CD4-positive, alpha-beta T cell (primary cell): ENCODE results near the gene TPSB2. TPM values are rescaled to one million over a fixed set of nuclear protein-coding genes. Genes with fewer than 3 reads are reported as not detected.
"Not testable (repeated sequence)": the region's sequence is repeated elsewhere in the genome, so short reads cannot be mapped to it uniquely, and the experiment has no call there.

Experiments
- ATAC-seq: fragments of 200-7000 bp; cut with Tn5 transposase; one replicate; pipeline ENCODE4 v1.10.0; 2022; ENCODE audit warnings: mild to moderate bottlenecking; ENCODE audit not compliant: poor library complexity
- CTCF ChIA-PET: fragments of 350-600 bp; sonication (Branson Sonifier 250); formaldehyde crosslinking; loops from one replicate; lab custom pipeline; 2021; ENCODE audit warnings: antibody characterized with exemption, inconsistent platforms; lab: Charles Lee
- POLR2A ChIA-PET: fragments of 350-600 bp; sonication (Branson Sonifier 250); formaldehyde crosslinking; loops from one replicate; lab custom pipeline; 2021; ENCODE audit warnings: antibody characterized with exemption, inconsistent platforms; lab: Charles Lee
- DNase-seq, 14 experiments: peaks; one replicate each; pipeline ENCODE4 v3.0.0-alpha.2; 2013 to 2020; ENCODE audit warnings: mixed read lengths in 2 of 14
- H3K27ac ChIP-seq, 2 donors: one replicate each; pipeline versions ENCODE4 v1.5.1 to v1.7.0; 2013; ENCODE audit warnings: low read length in 2 of 2, low read depth in 1 of 2, mild to moderate bottlenecking in 1 of 2
- H3K27me3 ChIP-seq, 2 experiments: 1 replicate in 1 of 2; 2 replicates in 1 of 2; pipeline versions ENCODE4 v1.6.1 to v1.7.0; 2013; ENCODE audit warnings: low read length in 2 of 2, control low read depth in 1 of 2, mild to moderate bottlenecking in 1 of 2, moderate library complexity in 1 of 2; ENCODE audit not compliant: insufficient read depth in 2 of 2, control insufficient read depth in 1 of 2
- H3K36me3 ChIP-seq: one replicate; pipeline ENCODE4 v1.6.1; 2013; ENCODE audit warnings: low read length, control low read depth; ENCODE audit not compliant: insufficient read depth
- H3K4me1 ChIP-seq: one replicate; pipeline ENCODE4 v1.6.1; 2013; ENCODE audit warnings: low read length, control low read depth; ENCODE audit not compliant: insufficient read depth
- H3K4me3 ChIP-seq: one replicate; pipeline ENCODE4 v1.5.1; 2013; ENCODE audit warnings: mild to moderate bottlenecking, low read length, moderate library complexity
- H3K9me3 ChIP-seq, 2 experiments: 1 replicate in 1 of 2; 2 replicates in 1 of 2; pipeline versions ENCODE4 v1.6.1 to v1.7.0; 2013; ENCODE audit warnings: low read length in 2 of 2, mild to moderate bottlenecking in 2 of 2, control low read depth in 1 of 2, moderate library complexity in 1 of 2; ENCODE audit not compliant: control insufficient read depth in 1 of 2, insufficient read depth in 1 of 2
- H3K27ac Mint-ChIP-seq: one replicate; pipeline ENCODE4 v1.8.0; 2020; ENCODE audit warnings: mixed read lengths
- H3K27me3 Mint-ChIP-seq: one replicate; pipeline ENCODE4 v1.8.0; 2021; ENCODE audit warnings: mixed read lengths
- H3K36me3 Mint-ChIP-seq: one replicate; pipeline ENCODE4 v1.8.0; 2021; ENCODE audit warnings: low read depth, mixed read lengths
- H3K4me1 Mint-ChIP-seq: one replicate; pipeline ENCODE4 v1.8.0; 2021; ENCODE audit warnings: low read depth, mixed read lengths
- H3K4me3 Mint-ChIP-seq: one replicate; pipeline ENCODE4 v1.8.0; 2020; ENCODE audit warnings: mild to moderate bottlenecking, mixed read lengths
- H3K9me3 Mint-ChIP-seq: one replicate; pipeline ENCODE4 v1.8.0; 2020; ENCODE audit warnings: mixed read lengths
- intact Hi-C, 2 experiments: fragments of 100-400 bp; cut with DNase I in 1 of 2; cut with micrococcal nuclease in 1 of 2; formaldehyde crosslinking; loops; one replicate each; pipeline versions ENCODE4 v1.15.1 to v1.9.0; 2023 to 2025; cut with DNase I, micrococcal nuclease
- total RNA-seq, 174 experiments: library from RNA in 2 of 174; stranded (reverse) in 2 of 174; gene quantifications; one replicate each; pipeline ENCODE4 v1.2.3 and lab custom pipeline; 2021 to 2026
- TF ChIP-seq, protein P1 (sequence below): fragments of 200-600 bp; IDR thresholded peaks from one replicate; pipeline ENCODE4 v1.8.0; 2022; ENCODE audit warnings: antibody characterized with exemption, mild to moderate bottlenecking

Gene TPSB2
- total RNA-seq, 2 experiments from 2014 or later = not detected

DNA sequence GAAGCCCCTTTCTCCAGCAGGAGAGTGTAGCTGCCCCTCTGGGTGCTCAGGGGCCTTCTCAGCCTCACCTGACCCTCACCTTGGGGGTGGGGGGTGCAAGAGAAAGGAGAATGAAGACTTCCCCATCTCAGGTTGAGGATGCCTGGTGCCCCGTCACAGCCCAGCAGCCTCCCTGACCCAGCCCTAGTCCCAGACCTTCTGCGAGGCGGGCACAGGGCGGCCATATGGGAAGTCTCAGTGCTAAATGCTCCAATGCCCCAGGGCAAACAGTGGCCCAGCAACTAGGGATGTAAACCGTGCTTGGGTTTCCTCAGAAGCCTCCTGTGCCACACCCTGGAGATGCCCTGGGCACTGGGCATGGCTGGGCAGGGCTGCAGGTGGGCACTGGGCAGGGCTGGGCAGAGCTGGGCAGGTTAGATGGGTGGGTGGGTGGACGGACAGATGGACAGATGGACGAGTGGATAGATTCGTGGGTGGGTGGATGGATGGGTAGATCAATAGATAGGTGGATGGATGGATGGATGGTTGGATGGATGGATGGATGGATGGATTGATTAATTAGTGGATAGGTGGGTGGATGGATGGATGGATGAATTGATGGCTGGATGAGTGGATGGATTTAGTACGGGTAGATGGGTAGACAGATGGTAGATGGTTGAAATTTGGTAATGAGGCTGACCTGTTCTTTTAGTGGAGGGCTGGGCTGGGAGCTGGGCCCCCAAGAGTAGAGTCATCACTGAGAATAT, 42.6 kb upstream of the TPSB2 start:
- TF ChIP-seq, protein P1, sequence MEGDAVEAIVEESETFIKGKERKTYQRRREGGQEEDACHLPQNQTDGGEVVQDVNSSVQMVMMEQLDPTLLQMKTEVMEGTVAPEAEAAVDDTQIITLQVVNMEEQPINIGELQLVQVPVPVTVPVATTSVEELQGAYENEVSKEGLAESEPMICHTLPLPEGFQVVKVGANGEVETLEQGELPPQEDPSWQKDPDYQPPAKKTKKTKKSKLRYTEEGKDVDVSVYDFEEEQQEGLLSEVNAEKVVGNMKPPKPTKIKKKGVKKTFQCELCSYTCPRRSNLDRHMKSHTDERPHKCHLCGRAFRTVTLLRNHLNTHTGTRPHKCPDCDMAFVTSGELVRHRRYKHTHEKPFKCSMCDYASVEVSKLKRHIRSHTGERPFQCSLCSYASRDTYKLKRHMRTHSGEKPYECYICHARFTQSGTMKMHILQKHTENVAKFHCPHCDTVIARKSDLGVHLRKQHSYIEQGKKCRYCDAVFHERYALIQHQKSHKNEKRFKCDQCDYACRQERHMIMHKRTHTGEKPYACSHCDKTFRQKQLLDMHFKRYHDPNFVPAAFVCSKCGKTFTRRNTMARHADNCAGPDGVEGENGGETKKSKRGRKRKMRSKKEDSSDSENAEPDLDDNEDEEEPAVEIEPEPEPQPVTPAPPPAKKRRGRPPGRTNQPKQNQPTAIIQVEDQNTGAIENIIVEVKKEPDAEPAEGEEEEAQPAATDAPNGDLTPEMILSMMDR = no peak
- Mint-ChIP-seq H3K4me3 (no peak overlapping the region), H3K36me3 (no peaks in the 10 kb centered on the region), H3K27me3 (peaks cover 22% of the 10 kb centered on the region), H3K4me1 (no peaks in the 10 kb centered on the region), H3K9me3 (no peaks in the 10 kb centered on the region), H3K27ac (no peak overlapping the region)
- ChIA-PET POLR2A (no interaction called here), CTCF (no interaction called here)
- Histone ChIP-seq H3K27me3 (peaks cover 9 to 17% of the 10 kb centered on the region in 2 experiments), H3K4me3 (no peak overlapping the region), H3K9me3 (peaks cover 0 to 9% of the 10 kb centered on the region in 2 experiments), H3K27ac (no peak overlapping the region), H3K4me1 (peaks cover 11% of the 10 kb centered on the region), H3K36me3 (no peaks in the 10 kb centered on the region)
- ATAC-seq (no peak), DNase-seq (no peak)
- intact Hi-C loops = no loop called here

DNA sequence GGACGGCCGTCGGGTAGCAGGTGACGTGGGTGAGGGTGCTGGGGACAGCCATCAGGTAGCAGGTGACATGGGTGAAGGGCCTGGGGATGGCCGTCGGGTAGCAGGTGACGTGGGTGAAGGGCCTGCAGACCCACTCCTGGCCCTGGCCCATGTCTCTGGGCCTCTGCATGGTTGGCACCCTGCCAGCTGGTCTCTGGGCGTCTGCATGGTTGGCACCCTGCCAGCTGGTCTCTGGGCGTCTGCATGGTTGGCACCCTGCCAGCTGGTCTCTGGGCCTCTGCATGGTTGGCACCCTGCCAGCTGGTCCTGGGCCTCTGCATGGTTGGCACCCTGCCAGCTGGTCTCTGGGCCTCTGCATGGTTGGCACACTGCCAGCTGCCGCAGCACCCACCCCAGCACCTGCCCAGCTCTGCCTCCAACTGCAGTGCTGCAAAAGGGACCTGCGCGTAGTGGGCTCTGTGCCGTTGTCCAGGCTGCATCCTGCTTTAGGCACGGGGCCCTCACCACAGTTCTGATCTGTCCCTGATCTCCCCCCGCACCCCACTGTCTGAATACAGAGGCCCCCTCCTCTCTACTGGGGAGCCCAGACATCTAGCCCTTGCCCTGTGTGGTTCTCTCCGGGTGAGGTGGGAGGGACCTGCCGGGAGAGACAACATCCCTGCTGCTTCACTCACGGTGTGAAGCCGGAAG, 41.9 kb upstream of the TPSB2 start:
- intact Hi-C loops, H3K4me3 Mint-ChIP-seq, H3K36me3 ChIP-seq, ATAC-seq, H3K36me3 Mint-ChIP-seq, H3K9me3 ChIP-seq, CTCF ChIA-PET, DNase-seq, H3K27ac ChIP-seq, H3K4me1 Mint-ChIP-seq, H3K4me3 ChIP-seq, H3K9me3 Mint-ChIP-seq, H3K27ac Mint-ChIP-seq: not testable (repeated sequence)
- Histone ChIP-seq H3K27me3 (peaks cover 9 to 13% of the 10 kb centered on the region in 2 experiments), H3K4me1 (peaks cover 11% of the 10 kb centered on the region)
- POLR2A ChIA-PET = interaction anchor here (0.5 to 0.6 kb wide), 2 partner anchors 119 to 267 kb away, joined by 3 to 6 read pairs; no protein-coding TSS in a partner anchor
- H3K27me3 Mint-ChIP-seq = peaks cover 21% of the 10 kb centered on the region

DNA sequence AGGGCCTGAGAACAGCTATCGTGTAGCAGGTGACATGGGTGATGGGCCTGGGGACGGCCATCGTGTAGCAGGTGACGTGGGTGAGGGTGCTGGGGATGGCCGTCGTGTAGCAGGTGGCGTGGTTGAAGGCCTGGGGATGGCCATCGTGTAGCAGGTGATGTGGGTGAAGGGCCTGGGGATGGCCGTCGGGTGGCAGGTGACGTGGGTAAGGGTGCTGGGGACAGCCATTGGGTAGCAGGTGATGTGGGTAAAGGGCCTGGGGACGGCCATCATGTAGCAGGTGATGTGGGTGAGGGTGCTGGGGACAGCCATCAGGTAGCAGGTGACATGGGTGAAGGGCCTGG, 41.4 kb upstream of the TPSB2 start:
- no peaks in the 10 kb centered on the region for H3K36me3 ChIP-seq
- H3K27ac ChIP-seq = no peak overlapping the region
- H3K36me3 Mint-ChIP-seq = no peaks in the 10 kb centered on the region
- no peak for ATAC-seq
- no peaks in the 10 kb centered on the region for H3K4me1 Mint-ChIP-seq
- H3K4me3 ChIP-seq = no peak overlapping the region
- peaks cover 0 to 9% of the 10 kb centered on the region in 2 experiments for H3K9me3 ChIP-seq
- H3K4me3 Mint-ChIP-seq = no peak overlapping the region
- H3K4me1 ChIP-seq = peaks cover 11% of the 10 kb centered on the region
- intact Hi-C loops = no loop called here
- H3K27ac Mint-ChIP-seq = no peak overlapping the region
- H3K9me3 Mint-ChIP-seq = no peaks in the 10 kb centered on the region
- DNase-seq = no peak
- peaks cover 21% of the 10 kb centered on the region for H3K27me3 Mint-ChIP-seq
- POLR2A ChIA-PET = interaction anchor here (0.5 to 0.6 kb wide), 2 partner anchors 118 to 267 kb away, joined by 3 to 6 read pairs; no protein-coding TSS in a partner anchor
- TF ChIP-seq, protein P1 = no peak
- CTCF ChIA-PET = no interaction called here
- H3K27me3 ChIP-seq = peaks cover 9 to 11% of the 10 kb centered on the region in 2 experiments

DNA sequence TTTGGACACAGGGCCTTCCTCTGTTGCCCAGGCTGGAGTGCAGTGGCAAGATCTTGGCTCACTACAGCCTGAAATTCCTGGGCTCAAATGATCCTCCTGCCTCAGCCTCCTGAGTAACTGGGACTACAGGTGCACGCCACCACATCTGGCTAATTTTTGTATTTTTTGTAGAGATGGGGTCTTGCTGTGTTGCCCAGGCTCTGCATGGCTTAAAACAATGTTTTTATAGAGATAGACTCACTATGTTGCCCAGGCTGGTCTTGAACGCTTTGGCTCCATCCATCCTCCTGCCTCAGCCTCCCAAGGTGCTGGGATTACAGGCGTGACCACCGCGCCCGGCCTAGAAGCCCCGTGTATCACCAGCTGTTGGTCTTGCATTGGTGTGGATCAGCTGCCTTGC, 39.4 kb upstream of the TPSB2 start:
- H3K36me3 Mint-ChIP-seq, H3K27ac Mint-ChIP-seq, H3K36me3 ChIP-seq, H3K4me3 Mint-ChIP-seq, intact Hi-C loops, CTCF ChIA-PET, DNase-seq, H3K4me1 Mint-ChIP-seq, H3K27me3 Mint-ChIP-seq, ATAC-seq, H3K27ac ChIP-seq, H3K27me3 ChIP-seq, H3K4me3 ChIP-seq, H3K9me3 Mint-ChIP-seq, H3K9me3 ChIP-seq, POLR2A ChIA-PET: not testable (repeated sequence)
- H3K4me1 ChIP-seq = peaks cover 11% of the 10 kb centered on the region
